LNCAP (cell line): ENCODE measurements around the gene GAS6.

Experiments
- TF ChIP-seq, protein P1 (sequence below): fragments of 450-650 bp; IDR thresholded peaks from 2 replicates; pipeline ENCODE4 v1.5.1; 2017; ENCODE audit warnings: mild to moderate bottlenecking

The GAS6 gene

DNA sequence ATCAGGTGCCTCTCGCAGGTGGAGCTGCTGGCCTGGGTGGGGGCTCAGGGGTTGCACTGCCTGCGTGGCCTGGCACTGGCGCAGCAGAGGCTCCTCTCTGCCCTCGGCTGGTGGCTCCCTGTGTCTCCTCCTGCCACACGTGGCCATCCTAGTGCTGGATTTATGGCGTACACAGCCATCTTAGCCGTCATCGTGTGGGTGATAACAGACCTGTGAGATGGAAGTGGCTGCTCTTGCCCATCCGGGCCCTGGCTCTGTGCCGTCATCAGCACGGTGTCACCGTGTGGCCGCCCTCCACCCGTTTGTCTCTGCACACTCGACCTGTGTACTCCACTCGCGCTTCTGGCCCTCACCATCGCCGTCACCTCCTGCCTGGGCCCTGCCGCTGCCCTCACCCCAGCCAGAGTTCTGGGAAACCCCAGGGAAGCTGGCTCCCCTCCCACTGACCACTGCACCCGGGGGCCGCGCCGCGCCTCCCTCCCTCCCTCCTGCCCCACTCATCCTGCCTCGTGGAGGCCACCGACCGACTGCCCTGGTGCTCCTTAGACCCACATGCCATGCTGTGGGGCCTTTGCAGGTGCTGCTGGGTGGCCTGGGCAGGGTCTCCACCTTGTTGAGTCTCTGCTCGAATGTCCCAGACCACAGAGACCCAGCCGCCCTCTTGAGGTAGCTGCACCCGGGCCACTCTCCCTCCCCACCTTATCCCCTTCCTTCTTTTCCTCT, 75.3 kb downstream of the GAS6 start:
- TF ChIP-seq, protein P1, sequence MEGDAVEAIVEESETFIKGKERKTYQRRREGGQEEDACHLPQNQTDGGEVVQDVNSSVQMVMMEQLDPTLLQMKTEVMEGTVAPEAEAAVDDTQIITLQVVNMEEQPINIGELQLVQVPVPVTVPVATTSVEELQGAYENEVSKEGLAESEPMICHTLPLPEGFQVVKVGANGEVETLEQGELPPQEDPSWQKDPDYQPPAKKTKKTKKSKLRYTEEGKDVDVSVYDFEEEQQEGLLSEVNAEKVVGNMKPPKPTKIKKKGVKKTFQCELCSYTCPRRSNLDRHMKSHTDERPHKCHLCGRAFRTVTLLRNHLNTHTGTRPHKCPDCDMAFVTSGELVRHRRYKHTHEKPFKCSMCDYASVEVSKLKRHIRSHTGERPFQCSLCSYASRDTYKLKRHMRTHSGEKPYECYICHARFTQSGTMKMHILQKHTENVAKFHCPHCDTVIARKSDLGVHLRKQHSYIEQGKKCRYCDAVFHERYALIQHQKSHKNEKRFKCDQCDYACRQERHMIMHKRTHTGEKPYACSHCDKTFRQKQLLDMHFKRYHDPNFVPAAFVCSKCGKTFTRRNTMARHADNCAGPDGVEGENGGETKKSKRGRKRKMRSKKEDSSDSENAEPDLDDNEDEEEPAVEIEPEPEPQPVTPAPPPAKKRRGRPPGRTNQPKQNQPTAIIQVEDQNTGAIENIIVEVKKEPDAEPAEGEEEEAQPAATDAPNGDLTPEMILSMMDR = no peak

DNA sequence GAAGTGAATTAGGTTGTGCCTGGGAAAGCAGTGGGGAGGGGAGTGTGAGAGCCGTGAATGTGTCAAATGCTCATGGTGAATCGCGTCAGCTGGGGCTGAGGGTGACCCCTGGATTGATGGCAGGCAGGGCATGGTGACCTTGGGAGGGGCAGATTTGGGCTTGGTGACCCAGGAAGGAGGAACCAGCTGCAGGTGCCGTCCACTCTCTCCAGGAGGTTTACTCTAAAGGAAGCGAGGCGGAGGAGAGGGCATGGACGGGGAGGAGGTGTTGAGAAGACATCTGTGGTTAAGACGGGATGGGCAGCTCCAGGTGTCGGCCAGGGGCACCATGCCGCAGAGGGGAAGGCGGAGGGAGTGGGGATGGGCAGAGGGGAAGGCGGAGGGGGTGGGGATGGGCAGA, 76.2 kb downstream of the GAS6 start:
- TF ChIP-seq, protein P1 = no peak

DNA sequence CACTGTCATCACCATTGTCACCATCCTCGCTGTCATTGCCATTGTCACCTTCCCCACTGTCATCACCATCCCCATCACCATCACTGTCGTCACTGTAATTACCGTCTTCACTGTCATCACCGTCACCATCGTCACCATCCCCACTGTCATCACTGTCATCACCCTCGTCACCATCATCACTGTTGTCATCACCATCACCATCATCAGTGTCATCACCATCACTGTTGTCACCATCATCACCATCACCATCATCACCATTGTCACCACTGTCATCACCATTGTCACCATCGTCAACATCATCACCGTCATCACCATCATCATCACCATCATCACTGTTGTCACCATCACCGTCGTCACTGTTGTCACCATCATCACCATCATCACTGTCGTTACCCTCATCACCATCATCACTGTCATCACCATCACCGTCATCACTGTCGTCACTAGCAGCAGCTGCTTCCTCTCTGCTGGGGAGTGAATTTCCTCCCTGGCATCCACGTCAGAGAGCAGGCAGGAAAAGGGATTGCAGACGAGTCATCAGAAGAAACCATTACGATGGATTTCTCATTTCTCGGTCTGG, 77.5 kb downstream of the GAS6 start:
- TF ChIP-seq, protein P1 = no peak

DNA sequence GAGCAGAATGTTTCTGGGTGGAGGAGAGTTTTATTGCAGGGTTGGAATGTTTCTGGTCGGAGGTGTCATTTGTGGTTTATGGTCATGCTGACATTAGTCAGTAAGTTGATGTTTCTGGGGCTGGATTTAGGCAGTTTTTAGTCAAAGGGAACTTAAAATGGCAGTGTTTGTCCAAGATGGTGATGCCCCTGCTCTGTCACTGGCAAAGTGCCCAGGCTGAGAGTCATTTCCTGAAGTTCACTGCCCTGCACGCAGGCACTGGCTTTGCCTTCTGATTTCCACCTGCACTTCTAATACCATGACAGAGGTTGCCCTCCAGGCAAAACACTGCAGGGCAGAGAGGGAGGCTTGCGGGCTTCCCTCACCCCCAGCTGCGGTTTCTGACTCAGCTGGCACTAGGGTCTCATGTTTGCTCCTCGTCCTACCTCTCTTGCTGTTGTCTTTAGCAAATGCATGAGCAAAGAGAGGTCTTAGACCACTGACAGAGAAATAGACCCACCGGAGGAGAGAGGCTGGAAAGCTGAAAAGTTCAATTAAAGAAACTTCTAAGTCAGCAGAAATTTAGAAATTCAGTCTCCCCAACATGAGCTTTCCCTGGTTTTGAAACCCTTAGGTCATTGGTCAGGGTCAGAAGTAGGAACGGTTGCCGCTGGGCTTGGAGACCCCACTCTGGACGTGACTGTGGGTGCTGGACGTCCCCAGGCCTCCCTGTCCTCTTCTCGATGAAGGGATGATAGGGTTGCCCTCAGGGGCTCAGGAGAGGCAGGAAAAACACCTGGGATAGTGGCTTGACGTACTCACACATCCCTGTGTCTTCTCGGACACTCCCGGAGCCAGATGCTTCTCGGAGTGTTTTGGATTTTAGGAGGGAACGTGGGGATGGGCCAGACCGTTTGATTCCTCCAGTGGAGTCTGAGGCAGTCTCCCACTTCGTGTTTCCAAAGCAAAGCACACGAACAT, 78.5 kb downstream of the GAS6 start:
- TF ChIP-seq, protein P1 = no peak

DNA sequence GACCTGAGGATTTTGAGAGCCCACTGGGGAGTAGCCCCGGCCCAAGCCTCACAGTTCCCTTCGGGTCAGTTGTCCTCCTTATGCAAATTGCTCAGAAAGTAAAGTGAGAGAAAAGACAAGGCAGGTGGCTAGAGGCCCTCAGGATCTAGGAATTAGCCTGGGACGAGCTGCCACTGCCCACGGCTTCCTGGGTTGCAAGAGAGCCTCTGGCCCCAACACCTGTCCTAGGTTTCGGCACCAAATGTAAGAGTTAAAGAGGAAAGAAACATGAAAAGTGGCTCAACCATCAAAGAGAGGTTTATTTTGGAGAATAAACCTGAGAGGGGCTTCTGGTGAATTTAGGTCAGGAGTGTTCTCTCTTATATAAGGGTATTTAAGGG, 79.2 kb downstream of the GAS6 start:
- TF ChIP-seq, protein P1 = no peak

DNA sequence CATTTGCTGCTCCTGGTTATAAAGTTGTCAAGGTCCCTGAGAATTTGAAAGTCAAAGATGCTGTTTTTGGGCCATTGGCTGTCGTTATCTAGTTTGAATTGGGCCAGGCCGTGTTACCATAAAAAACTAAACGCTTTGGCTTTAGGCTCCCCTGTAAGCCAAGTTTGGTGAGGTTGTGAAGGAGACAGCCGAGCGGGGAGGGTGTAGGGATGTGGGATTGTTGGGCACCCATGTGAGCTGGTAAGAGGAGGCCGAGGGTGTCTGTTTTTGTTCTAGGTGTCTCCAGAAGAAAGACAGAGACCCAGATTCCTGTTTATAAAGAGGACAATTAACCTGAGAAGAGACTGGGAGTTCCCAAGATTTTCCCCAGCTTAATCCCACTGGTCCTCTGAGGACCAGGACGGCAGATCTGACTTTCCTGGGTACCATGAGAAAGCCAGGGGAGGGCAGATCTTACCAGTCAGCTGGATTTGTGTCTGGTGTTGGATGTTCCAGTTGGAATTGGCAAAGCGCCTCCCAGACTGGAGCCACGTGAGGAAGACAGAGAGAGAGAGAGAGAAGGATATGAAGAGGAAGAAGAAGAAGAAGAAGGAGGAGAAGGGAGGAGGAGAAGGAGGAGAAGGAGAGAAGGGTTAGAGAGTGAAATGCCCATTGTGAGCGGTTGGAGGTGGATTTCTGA, 79.8 kb downstream of the GAS6 start:
- TF ChIP-seq, protein P1 = no peak
